Neural crest cell (in vitro differentiated cells): Measurements from ENCODE around the gene TRIM46. TPM values are rescaled to one million over a fixed set of nuclear protein-coding genes. Genes with fewer than 3 reads are reported as not detected.

ENCODE experiments used
- DNase-seq: peaks from one replicate; pipeline ENCODE4 v3.0.0; 2021; ENCODE audit warnings: low read depth, mixed read lengths, low spot score
- H3K27ac Mint-ChIP-seq: one replicate; pipeline ENCODE4 v1.8.0; 2021; ENCODE audit warnings: mild to moderate bottlenecking, mixed read lengths; ENCODE audit not compliant: unreplicated experiment
- H3K27me3 Mint-ChIP-seq: 2 replicates; pipeline ENCODE4 v1.8.0; 2021; ENCODE audit warnings: low read depth, mild to moderate bottlenecking, mixed read lengths
- H3K36me3 Mint-ChIP-seq: 2 replicates; pipeline ENCODE4 v1.8.0; 2021; ENCODE audit warnings: low read depth, mild to moderate bottlenecking, mixed read lengths
- H3K4me1 Mint-ChIP-seq: 2 replicates; pipeline ENCODE4 v1.8.0; 2021; ENCODE audit warnings: mixed read lengths
- H3K4me3 Mint-ChIP-seq: one replicate; pipeline ENCODE4 v1.8.0; 2021; ENCODE audit warnings: mild to moderate bottlenecking, mixed read lengths
- H3K9me3 Mint-ChIP-seq: 2 replicates; pipeline ENCODE4 v1.8.0; 2021; ENCODE audit warnings: mixed read lengths
- total RNA-seq: library from RNA; stranded (reverse); gene quantifications from 2 replicates; pipeline ENCODE4 v1.2.1, GENCODE V29; 2021
- TF ChIP-seq, protein P1 (sequence below): fragments of 200-600 bp; sonication (generic); conservative IDR thresholded peaks from 2 replicates; pipeline ENCODE4 v1.5.0; 2021; ENCODE audit warnings: antibody characterized with exemption, mild to moderate bottlenecking

Gene TRIM46
- total RNA-seq, 1 donor from 2014 or later = 9.8 TPM

DNA sequence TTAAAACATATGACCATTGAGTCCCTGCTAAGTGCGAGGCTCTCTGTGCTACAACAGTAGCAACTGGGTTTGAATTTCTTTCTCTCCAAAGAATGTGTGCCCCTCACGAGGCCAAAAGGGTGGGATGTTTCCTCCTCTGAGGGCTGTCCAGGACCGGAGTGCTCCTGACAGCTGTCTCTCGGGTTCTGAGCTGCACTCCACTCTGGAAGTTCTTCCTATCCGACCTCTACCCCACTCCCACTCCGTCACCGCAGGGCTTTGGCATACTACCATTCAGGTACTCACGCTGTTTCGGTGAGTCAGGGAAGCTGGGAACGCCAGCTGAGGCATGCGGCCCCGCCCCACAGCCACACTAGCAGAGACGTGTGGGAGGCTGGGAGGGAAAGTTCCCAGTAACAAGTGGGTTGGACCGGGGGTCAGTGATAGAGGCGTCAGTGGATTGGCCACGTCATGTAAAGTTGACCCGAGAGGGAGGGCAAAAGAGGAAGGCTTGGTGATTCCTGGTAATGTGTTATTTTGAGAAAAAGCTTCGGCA is 38.7 kb upstream of the TRIM46 start:
- H3K9me3 Mint-ChIP-seq = no peaks in the 10 kb centered on the region
- peaks cover 2% of the 10 kb centered on the region for H3K36me3 Mint-ChIP-seq
- TF ChIP-seq, protein P1, sequence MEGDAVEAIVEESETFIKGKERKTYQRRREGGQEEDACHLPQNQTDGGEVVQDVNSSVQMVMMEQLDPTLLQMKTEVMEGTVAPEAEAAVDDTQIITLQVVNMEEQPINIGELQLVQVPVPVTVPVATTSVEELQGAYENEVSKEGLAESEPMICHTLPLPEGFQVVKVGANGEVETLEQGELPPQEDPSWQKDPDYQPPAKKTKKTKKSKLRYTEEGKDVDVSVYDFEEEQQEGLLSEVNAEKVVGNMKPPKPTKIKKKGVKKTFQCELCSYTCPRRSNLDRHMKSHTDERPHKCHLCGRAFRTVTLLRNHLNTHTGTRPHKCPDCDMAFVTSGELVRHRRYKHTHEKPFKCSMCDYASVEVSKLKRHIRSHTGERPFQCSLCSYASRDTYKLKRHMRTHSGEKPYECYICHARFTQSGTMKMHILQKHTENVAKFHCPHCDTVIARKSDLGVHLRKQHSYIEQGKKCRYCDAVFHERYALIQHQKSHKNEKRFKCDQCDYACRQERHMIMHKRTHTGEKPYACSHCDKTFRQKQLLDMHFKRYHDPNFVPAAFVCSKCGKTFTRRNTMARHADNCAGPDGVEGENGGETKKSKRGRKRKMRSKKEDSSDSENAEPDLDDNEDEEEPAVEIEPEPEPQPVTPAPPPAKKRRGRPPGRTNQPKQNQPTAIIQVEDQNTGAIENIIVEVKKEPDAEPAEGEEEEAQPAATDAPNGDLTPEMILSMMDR = no peak
- H3K4me1 Mint-ChIP-seq = peaks cover 62% of the 10 kb centered on the region
- DNase-seq = no peak
- peaks cover 27% of the 10 kb centered on the region for H3K27me3 Mint-ChIP-seq
- H3K4me3 Mint-ChIP-seq = peak overlapping the region; percentile 99
- peak overlapping the region; percentile 99 for H3K27ac Mint-ChIP-seq

DNA sequence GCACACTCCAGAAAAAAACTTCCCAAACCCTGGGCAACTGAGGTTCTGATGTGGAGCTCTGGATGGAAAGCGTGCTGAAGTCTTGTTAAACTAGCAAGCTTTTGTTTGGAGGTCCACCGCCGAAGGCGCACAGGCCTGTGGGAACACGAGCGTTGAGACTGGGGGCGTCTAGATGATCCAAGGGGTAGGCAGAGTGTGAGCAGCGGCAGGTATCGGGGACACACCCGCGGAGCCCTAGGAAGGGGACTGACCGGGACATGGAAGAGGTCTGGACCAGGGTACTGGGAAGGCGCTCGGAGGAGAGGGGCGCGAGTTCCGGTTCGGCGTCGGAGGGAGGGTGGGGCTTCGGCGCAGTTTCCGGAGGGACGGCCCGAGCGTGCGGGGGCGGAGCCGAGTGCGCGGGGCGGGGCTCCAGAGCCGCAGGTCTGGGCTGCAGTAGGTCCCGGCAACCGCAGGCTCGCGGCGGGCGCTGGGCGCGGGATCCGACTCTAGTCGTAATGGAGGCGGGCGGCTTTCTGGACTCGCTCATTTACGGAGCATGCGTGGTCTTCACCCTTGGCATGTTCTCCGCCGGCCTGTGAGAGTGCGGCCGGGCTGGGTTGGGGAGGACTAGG is 38.1 kb upstream of the TRIM46 start, which contains the start of gene SLC50A1:
TSS of gene SLC50A1 (plus strand) at position 438 of the 614 bp plus-strand sequence. CDS start at position 498, 60 bp downstream.
- H3K36me3 Mint-ChIP-seq = peaks cover 5% of the 10 kb centered on the region
- H3K4me1 Mint-ChIP-seq = peaks cover 67% of the 10 kb centered on the region
- peak within 1 kb of the TSS; percentile 99 for H3K27ac Mint-ChIP-seq
- H3K4me3 Mint-ChIP-seq = peak within 1 kb of the TSS; percentile 99
- H3K27me3 Mint-ChIP-seq = peaks cover 21% of the 10 kb centered on the region
- peaks cover under 1% of the 10 kb centered on the region for H3K9me3 Mint-ChIP-seq
- DNase-seq = peak; percentile 95
- TF ChIP-seq, protein P1 = peak; percentile 43

DNA sequence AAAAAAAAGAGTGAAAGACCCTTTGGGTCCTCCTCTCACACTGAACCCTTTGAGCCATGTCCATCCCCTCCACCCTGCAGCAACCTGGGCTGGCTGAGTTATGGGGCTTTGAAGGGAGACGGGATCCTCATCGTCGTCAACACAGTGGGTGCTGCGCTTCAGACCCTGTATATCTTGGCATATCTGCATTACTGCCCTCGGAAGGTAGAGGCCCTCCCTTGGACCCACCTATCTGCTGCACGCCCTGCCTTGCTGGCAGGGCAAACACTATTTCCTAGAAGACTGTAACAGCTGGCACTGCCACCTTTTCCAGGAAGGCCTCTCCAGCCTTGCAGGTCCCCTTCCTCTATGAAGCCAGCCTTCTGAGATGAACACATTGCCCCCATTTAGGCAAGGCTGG is 36.9 kb upstream of the TRIM46 start:
- DNase-seq = no peak
- TF ChIP-seq, protein P1 = no peak
- H3K4me1 Mint-ChIP-seq = peaks cover 63% of the 10 kb centered on the region

DNA sequence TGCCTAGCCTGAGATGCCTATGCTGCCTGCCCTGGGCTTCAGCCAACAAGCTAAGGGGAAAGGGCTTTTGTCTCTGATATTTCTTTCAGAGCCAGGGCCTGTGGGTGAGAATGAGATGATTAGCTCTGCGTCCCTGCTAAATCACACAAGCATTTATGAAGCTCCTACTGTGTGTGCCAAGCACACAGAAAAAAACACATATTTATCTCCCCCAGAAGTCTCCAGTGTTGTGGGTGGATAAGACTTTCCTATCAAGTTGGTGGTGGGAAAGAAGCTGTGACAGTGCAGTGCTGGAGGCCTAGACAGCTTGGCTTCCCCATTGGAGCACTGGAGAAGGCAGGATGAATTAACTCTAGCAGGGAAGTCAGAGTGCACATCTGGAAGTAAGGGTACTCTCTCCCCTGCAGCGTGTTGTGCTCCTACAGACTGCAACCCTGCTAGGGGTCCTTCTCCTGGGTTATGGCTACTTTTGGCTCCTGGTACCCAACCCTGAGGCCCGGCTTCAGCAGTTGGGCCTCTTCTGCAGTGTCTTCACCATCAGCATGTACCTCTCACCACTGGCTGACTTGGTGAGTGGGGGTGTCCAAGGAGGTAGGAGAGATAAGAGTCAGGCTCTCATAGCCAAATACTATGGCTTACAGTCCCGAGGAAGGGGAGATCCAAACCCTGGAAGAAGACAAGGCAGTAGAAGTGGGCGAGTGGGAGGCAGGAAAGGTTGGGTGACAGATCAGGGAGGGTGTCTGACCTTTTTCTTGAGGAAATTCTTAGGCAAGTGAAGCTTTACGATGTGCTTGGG is 36.3 kb upstream of the TRIM46 start:
- Mint-ChIP-seq H3K9me3 (peaks cover 2% of the 10 kb centered on the region), H3K27me3 (peaks cover 18% of the 10 kb centered on the region), H3K27ac (no peak overlapping the region), H3K4me1 (peaks cover 60% of the 10 kb centered on the region), H3K4me3 (peak overlapping the region; percentile 99), H3K36me3 (peaks cover 6% of the 10 kb centered on the region)
- TF ChIP-seq, protein P1 = no peak
- no peak for DNase-seq

More for the DNA sequence above, 36.9 kb upstream of the TRIM46 start:
- H3K9me3 Mint-ChIP-seq = peaks cover 2% of the 10 kb centered on the region
- peak overlapping the region; percentile 93 for H3K27ac Mint-ChIP-seq
- H3K27me3 Mint-ChIP-seq = peaks cover 15% of the 10 kb centered on the region
- H3K4me3 Mint-ChIP-seq = peak overlapping the region; percentile 99
- peaks cover 6% of the 10 kb centered on the region for H3K36me3 Mint-ChIP-seq

DNA sequence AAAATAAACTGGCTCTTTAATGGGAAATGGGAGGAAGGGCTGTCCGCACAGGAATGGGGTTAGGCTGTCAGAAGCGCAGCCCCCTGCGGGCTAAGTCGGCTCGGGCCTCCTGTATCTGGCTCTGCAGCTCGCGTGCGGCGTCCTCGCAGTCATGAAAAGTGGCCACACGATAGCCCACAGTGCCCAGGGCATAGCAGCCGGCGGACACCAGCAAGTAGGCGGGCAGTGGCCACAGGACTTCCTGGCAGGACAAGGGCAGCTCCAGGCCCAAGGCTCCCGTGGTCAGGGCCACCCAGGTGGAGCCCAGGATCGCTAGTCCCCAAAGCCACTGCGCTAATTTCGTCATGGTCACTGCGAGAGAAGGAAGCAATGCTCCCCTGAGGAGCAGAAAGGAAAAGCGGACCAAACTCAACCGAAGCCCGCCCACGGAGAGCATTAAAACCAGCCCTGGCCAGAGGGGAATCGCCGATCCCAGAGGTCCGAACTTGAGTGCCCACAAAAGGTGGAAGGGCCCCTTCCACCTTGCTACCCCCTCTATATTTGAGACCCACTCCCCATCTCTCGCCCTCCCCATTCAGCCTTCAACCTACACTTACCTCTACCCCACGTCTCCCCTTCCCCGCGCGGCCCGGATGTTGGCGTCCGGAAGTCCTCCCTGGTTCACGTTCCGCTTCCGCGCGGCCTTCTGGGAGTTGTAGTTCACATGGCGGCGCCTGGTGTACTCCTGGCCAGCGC is 33.6 kb upstream of the TRIM46 start, which contains the start of gene DPM3:
TSS of gene DPM3 (minus strand) at position 637 of the 735 bp plus-strand sequence. CDS start at position 346, 291 bp downstream.
- H3K27me3 Mint-ChIP-seq = peaks cover 16% of the 10 kb centered on the region
- H3K36me3 Mint-ChIP-seq = peaks cover 6% of the 10 kb centered on the region
- peaks cover 47% of the 10 kb centered on the region for H3K4me1 Mint-ChIP-seq
- TF ChIP-seq, protein P1 = no peak
- peak within 1 kb of the TSS; percentile 98 for H3K27ac Mint-ChIP-seq
- peak; percentile 75 for DNase-seq
- peaks cover 2% of the 10 kb centered on the region for H3K9me3 Mint-ChIP-seq
- H3K4me3 Mint-ChIP-seq = peak within 1 kb of the TSS; percentile 99
